Measurements from ENCODE around the gene RTP5. TPM values are rescaled to one million over a fixed set of nuclear protein-coding genes. Genes with fewer than 3 reads are reported as not detected.
A peak's percentile ranks its signal among the peaks of the same experiment; 100 is the strongest.
"Not testable (repeated sequence)": the region's sequence is repeated elsewhere in the genome, so short reads cannot be mapped to it uniquely, and the experiment has no call there.

RTP5 gene
- total RNA-seq, 3 donors from 2014 or later, result 0.15 TPM; not detected in 2

- intact Hi-C loops (cut with DNase I; ENCODE audit: low total_unique reads), result no loop called here
- no peak for DNase-seq (ENCODE audit: low spot score in 2 of 2)
- no peaks in the 10 kb centered on the region for H3K4me1 ChIP-seq
These were observed 42.1 kb upstream of the RTP5 start for GRCh38 chr2:241827394-241827793.

GRCh38 chr2:241833101-241833663 lies 36.3 kb upstream of the RTP5 start:
- no peaks in the 10 kb centered on the region for H3K27me3 ChIP-seq
- no peaks in the 10 kb centered on the region for H3K4me1 ChIP-seq
- no peak overlapping the region for H3K4me3 ChIP-seq
- H3K36me3 ChIP-seq, result no peaks in the 10 kb centered on the region
- no peaks in the 10 kb centered on the region for H3K9me3 ChIP-seq
- no peak overlapping the region for H3K27ac ChIP-seq
- intact Hi-C loops (cut with DNase I; ENCODE audit: low total_unique reads), result no loop called here
- DNase-seq (ENCODE audit: low spot score in 2 of 2), result peak in 1 of 2 donors; percentile 28
- TF ChIP-seq CTCF (IDR thresholded peaks at IDR 0.05), result no peak

More at GRCh38 chr2:241827394-241827793, 42.1 kb upstream of the RTP5 start:
- H3K27me3 ChIP-seq, result no peaks in the 10 kb centered on the region
- H3K36me3 ChIP-seq, result no peaks in the 10 kb centered on the region
- no peak overlapping the region for H3K4me3 ChIP-seq
- no peak for TF ChIP-seq POLR2AphosphoS5 (IDR thresholded peaks at IDR 0.05)
- TF ChIP-seq CTCF (IDR thresholded peaks at IDR 0.05), result no peak
- no peak for TF ChIP-seq POLR2A (IDR thresholded peaks at IDR 0.05)
- H3K9me3 ChIP-seq, result peaks cover 7 to 12% of the 10 kb centered on the region in 2 donors
- H3K27ac ChIP-seq, result no peak overlapping the region

GRCh38 chr2:241833756-241834526 lies 35.6 kb upstream of the RTP5 start:
- DNase-seq (ENCODE audit: low spot score in 2 of 2), result peak in 1 of 2 donors; percentile 38
- H3K36me3 ChIP-seq; H3K27ac ChIP-seq; H3K9me3 ChIP-seq; H3K4me1 ChIP-seq; H3K27me3 ChIP-seq; intact Hi-C loops (cut with DNase I; ENCODE audit: low total_unique reads); H3K4me3 ChIP-seq: not testable (repeated sequence)

- Histone ChIP-seq H3K36me3 (no peaks in the 10 kb centered on the region), H3K4me3 (no peak overlapping the region), H3K27me3 (no peaks in the 10 kb centered on the region), H3K27ac (no peak overlapping the region), H3K4me1 (no peaks in the 10 kb centered on the region), H3K9me3 (no peaks in the 10 kb centered on the region)
- TF ChIP-seq POLR2A (IDR thresholded peaks at IDR 0.05) (no peak), CTCF (IDR thresholded peaks at IDR 0.05) (no peak)
- no peak for DNase-seq (ENCODE audit: low spot score in 2 of 2)
- intact Hi-C loops (cut with DNase I; ENCODE audit: low total_unique reads), result no loop called here
These were observed 34.9 kb upstream of the RTP5 start for GRCh38 chr2:241834527-241835210.

- no peaks in the 10 kb centered on the region for H3K4me1 ChIP-seq
- no peaks in the 10 kb centered on the region for H3K9me3 ChIP-seq
- no peaks in the 10 kb centered on the region for H3K36me3 ChIP-seq
- DNase-seq (ENCODE audit: low spot score in 2 of 2), result no peak
- H3K27ac ChIP-seq, result no peak overlapping the region
- intact Hi-C loops (cut with DNase I; ENCODE audit: low total_unique reads), result no loop called here
- no peak overlapping the region for H3K4me3 ChIP-seq
- H3K27me3 ChIP-seq, result no peaks in the 10 kb centered on the region
- TF ChIP-seq POLR2A (IDR thresholded peaks at IDR 0.05), result no peak
- TF ChIP-seq CTCF (IDR thresholded peaks at IDR 0.05), result no peak
- no peak for TF ChIP-seq POLR2AphosphoS5 (IDR thresholded peaks at IDR 0.05)
These were observed 33.9 kb upstream of the RTP5 start for GRCh38 chr2:241835611-241836010.

Measured in breast epithelium (tissue), 4 donors.